K562 (cell line): ENCODE data around the gene PITPNB. TPM values are rescaled to one million over a fixed set of nuclear protein-coding genes. Genes with fewer than 3 reads are reported as not detected.

Experiments used
- ATAC-seq: fragments of 200-7000 bp; cut with Tn5 transposase; 3 replicates; pipeline ENCODE4 v1.9.1; 2020; ENCODE audit warnings: moderate library complexity
- BruUV-seq: library from RNA; stranded (reverse); fragments of 400-500 nt; replicated peaks from 2 replicates; lab custom pipeline; 2021; lab: Mats Ljungman, UMichigan
- CTCF ChIA-PET: fragments of 300-600 bp; formaldehyde crosslinking; extraction: SDS; loops from one replicate; lab custom pipeline; 2021; ENCODE audit warnings: low intra/inter-chr PET ratio; lab: Yijun Ruan, JAX
- POLR2A ChIA-PET: fragments of 300-600, 350-650 bp; sonication (Branson Sonifier 250); formaldehyde crosslinking; extraction: SDS; loops from one replicate; lab custom pipeline; 2021; ENCODE audit warnings: antibody characterized with exemption, inconsistent platforms; lab: Yijun Ruan, JAX
- DNase-seq, 4 experiments: peaks; one replicate each; pipeline versions ENCODE4 v3.0.0 to v3.0.0-alpha.2; 2011 to 2018; ENCODE audit warnings: low spot score in 3 of 4, mixed read lengths in 3 of 4; ENCODE audit errors: extremely low read depth in 1 of 4
- FAIRE-seq: peaks from 2 replicates; lab custom pipeline; 2011; peaks lifted over from hg19 to GRCh38; lab: Jason Lieb, UNC
- H2AFZ ChIP-seq: 2 replicates; pipeline ENCODE4 v1.6.0; 2011; ENCODE audit warnings: low read depth, low read length, control low read depth, inconsistent platforms
- H3K27ac ChIP-seq: fragments of 200-600 bp; 3 replicates; pipeline ENCODE4 v1.8.0; 2011; ENCODE audit warnings: low read depth, mild to moderate bottlenecking, control low read depth, inconsistent platforms, low read length, moderate library complexity, mixed read lengths; ENCODE audit errors: extremely low read depth
- H3K27me3 ChIP-seq, 2 experiments: fragments of 300-600 bp in 1 of 2; 2 replicates in 1 of 2; 3 replicates in 1 of 2; pipeline versions ENCODE4 v1.6.0 to v1.8.0; 2011; ENCODE audit warnings: inconsistent platforms in 2 of 2, low read length in 2 of 2, mild to moderate bottlenecking in 1 of 2, mixed read lengths in 1 of 2, moderate library complexity in 1 of 2; ENCODE audit not compliant: control insufficient read depth in 2 of 2, insufficient read depth in 2 of 2
- H3K36me3 ChIP-seq: fragments of 300-600 bp; 3 replicates; pipeline ENCODE4 v1.8.0; 2011; ENCODE audit warnings: mild to moderate bottlenecking, low read length, inconsistent platforms; ENCODE audit not compliant: control insufficient read depth, insufficient read depth
- H3K4me1 ChIP-seq, 2 experiments: fragments of 200-600 bp in 1 of 2; replicated peaks in 1 of 2; 2 replicates in 1 of 2; 3 replicates in 1 of 2; pipeline versions ENCODE4 v1.5.1 to v1.8.0; 2011; ENCODE audit warnings: inconsistent platforms in 2 of 2, low read length in 2 of 2, mild to moderate bottlenecking in 1 of 2, mixed read lengths in 1 of 2, moderate library complexity in 1 of 2; ENCODE audit not compliant: control insufficient read depth in 2 of 2, insufficient read depth in 2 of 2
- H3K4me2 ChIP-seq: 2 replicates; pipeline ENCODE4 v1.6.1; 2011; ENCODE audit warnings: low read length, control low read depth, inconsistent platforms, mixed read lengths; ENCODE audit not compliant: insufficient read depth
- H3K4me3 ChIP-seq: fragments of 200-600 bp; sonication (generic), shearing (Covaris generic); 2 replicates; pipeline ENCODE4 v1.5.1; 2016; ENCODE audit warnings: control low read depth, inconsistent platforms
- H3K79me2 ChIP-seq: fragments of 200-600 bp; 3 replicates; pipeline ENCODE4 v1.8.0; 2011; ENCODE audit warnings: low read length, inconsistent platforms; ENCODE audit not compliant: control insufficient read depth, insufficient read depth
- H3K9ac ChIP-seq, 2 experiments: 2 replicates each; pipeline versions ENCODE4 v1.6.0 to v1.6.1; 2011; ENCODE audit warnings: low read depth in 2 of 2, low read length in 2 of 2, control low read depth in 1 of 2, inconsistent platforms in 1 of 2, mild to moderate bottlenecking in 1 of 2, mixed read lengths in 1 of 2; ENCODE audit not compliant: insufficient read depth in 1 of 2
- H3K9me1 ChIP-seq: one replicate; pipeline ENCODE4 v1.6.0; 2011; ENCODE audit warnings: inconsistent platforms, mild to moderate bottlenecking, low read length, moderate library complexity; ENCODE audit not compliant: control insufficient read depth, insufficient read depth
- H3K9me3 ChIP-seq: replicated peaks from 2 replicates; pipeline ENCODE4 v1.5.1; 2011; ENCODE audit warnings: low read depth, low read length, inconsistent platforms; ENCODE audit not compliant: control insufficient read depth, insufficient read depth
- H4K20me1 ChIP-seq: replicated peaks from 2 replicates; pipeline ENCODE4 v1.6.1; 2011; ENCODE audit warnings: low read length, inconsistent platforms, mixed read lengths; ENCODE audit not compliant: control insufficient read depth, insufficient read depth
- CREB1 ChIP-seq, 2 experiments: sonication (generic) in 1 of 2; formaldehyde crosslinking in 1 of 2; IDR thresholded peaks; 2 replicates each; pipeline versions ENCODE4 v1.6.1 to v1.8.0; 2012 to 2022; ENCODE audit warnings: inconsistent platforms in 1 of 2, mild to moderate bottlenecking in 1 of 2, missing genetic modification reagents in 1 of 2, moderate library complexity in 1 of 2
- HSF4 ChIP-seq: fragments of 250-450 bp; sonication (Bioruptor Pico); IDR thresholded peaks from 2 replicates; pipeline ENCODE4 v2.1.2; 2022; ENCODE audit warnings: mild to moderate bottlenecking, moderate library complexity, borderline replicate concordance
- NFRKB ChIP-seq: fragments of 450-650 bp; IDR thresholded peaks from 2 replicates; pipeline ENCODE4 v1.6.1; 2016; ENCODE audit warnings: low read depth
- RBM39 ChIP-seq: fragments of 200-400 bp; formaldehyde crosslinking; optimal IDR thresholded peaks from 2 replicates; pipeline ENCODE3; 2018; ENCODE audit warnings: low read depth, low read length
- STAT5A ChIP-seq: IDR thresholded peaks from 2 replicates; pipeline ENCODE4 v1.6.1; 2012; ENCODE audit warnings: low read length, inconsistent platforms, borderline replicate concordance
- TCFL5 ChIP-seq: fragments of 250-450 bp; sonication (Bioruptor Pico); conservative IDR thresholded peaks from 2 replicates; pipeline ENCODE4 v1.6.1; 2021; ENCODE audit warnings: mild to moderate bottlenecking, moderate library complexity, matching md5 sums
- WGBS: fragments of 100-300 bp; shearing (Covaris generic); methylation state at CpG from one replicate; pipeline ENCODE4 v1.1.6; 2016; ENCODE audit warnings: low coverage, mixed read lengths; ENCODE audit not compliant: insufficient coverage; ENCODE audit errors: missing lambda C conversion rate; 5-methylcytosine and 5-hydroxymethylcytosine counted together
- in situ Hi-C: fragments of 300-500 bp; cut with MboI; formaldehyde crosslinking; loops from 4 replicates; pipeline ENCODE4 v1.15.0; 2018; ENCODE audit warnings: inconsistent platforms, mixed read lengths
- intact Hi-C: fragments of 100-400 bp; cut with micrococcal nuclease; formaldehyde crosslinking; loops from 2 replicates; pipeline ENCODE4 v1.14.2; 2022
- polyA plus RNA-seq, 8 experiments: library from polyadenylated mRNA; depleted of rRNA in 4 of 8; stranded (reverse) in 5 of 8; unstranded in 3 of 8; fragments of >200 nt; fragmentation: Nextera tagmentation in 2 of 8; fragmentation: Illumina TruSeq in 1 of 8; extraction: Ambion mirVana in 2 of 8; extraction: Trizol in 1 of 8; gene quantifications; 2 replicates each; pipeline versions ENCODE4 v1.2.1 to v1.2.3, GENCODE V29; 2011 to 2014; ENCODE audit warnings: inconsistent platforms in 1 of 8, missing spikeins in 1 of 8
- total RNA-seq, 7 experiments: library from RNA; depleted of rRNA in 6 of 7; stranded (reverse); fragments of >200 nt in 6 of 7; fragmentation: Illumina TruSeq in 2 of 7; extraction: Trizol in 2 of 7; gene quantifications; 2 replicates each; pipeline versions ENCODE4 v1.2.1 to v1.2.3, GENCODE V29; 2011 to 2021; ENCODE audit warnings: low replicate concordance in 1 of 7
- TF ChIP-seq, protein P1 (sequence below): fragments of 250-450 bp; sonication (Bioruptor Pico); IDR thresholded peaks from 2 replicates; pipeline ENCODE4 v1.4.0; 2020

Gene PITPNB
- total and polyA plus RNA-seq, 9 of the 15 experiments (the other 6 are each of a cell fraction or from before 2014, with no cell fraction given), result 13.1 to 52.4 (median 34.7) TPM

DNA sequence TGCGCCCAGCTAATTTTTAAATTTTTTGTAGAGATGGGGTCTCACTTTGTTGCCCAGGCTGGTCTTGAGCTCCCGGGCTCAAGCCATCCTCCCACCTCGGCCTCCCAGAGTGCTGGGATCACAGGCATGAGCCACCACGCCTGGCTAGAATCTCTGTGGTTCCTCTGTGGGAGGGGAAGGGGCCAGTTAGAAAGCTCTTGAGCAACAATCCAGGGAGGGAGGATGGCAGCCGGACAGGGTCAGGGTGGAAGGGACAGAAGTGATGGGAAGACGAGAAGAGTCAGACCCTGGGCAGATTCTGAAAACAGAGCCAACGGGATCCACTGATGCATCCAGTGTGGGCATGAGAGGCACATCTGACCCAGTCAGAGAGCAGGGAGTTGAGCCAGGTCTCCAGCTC is 78.6 kb downstream of the PITPNB start:
- no peak overlapping the region for H2AFZ ChIP-seq
- H3K9ac ChIP-seq, result no peak overlapping the region
- no peaks in the 10 kb centered on the region for H4K20me1 ChIP-seq
- no peaks in the 10 kb centered on the region for H3K27me3 ChIP-seq
- FAIRE-seq (no peak), DNase-seq (no peak)
- in situ Hi-C loops, result no loop called here
- TF ChIP-seq TCFL5 (CRISPR knock-in tag) (no peak), STAT5A (no peak), RBM39 (no peak), CREB1 (IDR thresholded peaks at IDR 0.05) (no peak), CREB1 (CRISPR knock-in tag; IDR thresholded peaks at IDR 0.05) (no peak), HSF4 (CRISPR knock-in tag) (no peak), NFRKB (no peak)
- TF ChIP-seq, protein P1, sequence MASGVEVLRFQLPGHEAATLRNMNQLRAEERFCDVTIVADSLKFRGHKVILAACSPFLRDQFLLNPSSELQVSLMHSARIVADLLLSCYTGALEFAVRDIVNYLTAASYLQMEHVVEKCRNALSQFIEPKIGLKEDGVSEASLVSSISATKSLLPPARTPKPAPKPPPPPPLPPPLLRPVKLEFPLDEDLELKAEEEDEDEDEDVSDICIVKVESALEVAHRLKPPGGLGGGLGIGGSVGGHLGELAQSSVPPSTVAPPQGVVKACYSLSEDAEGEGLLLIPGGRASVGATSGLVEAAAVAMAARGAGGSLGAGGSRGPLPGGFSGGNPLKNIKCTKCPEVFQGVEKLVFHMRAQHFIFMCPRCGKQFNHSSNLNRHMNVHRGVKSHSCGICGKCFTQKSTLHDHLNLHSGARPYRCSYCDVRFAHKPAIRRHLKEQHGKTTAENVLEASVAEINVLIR (CRISPR knock-in tag), result no peak
- TF ChIP-seq, all 486 proteins: peak for 0
- CTCF ChIA-PET, result no interaction called here
- H3K4me2 ChIP-seq, result no peak overlapping the region
- ATAC-seq, result no peak
- 69% methylated on average over 5 of the region's 7 CpGs for WGBS
- no peak overlapping the region for H3K4me3 ChIP-seq
- H3K36me3 ChIP-seq, result no peaks in the 10 kb centered on the region
- no peaks in the 10 kb centered on the region for H3K9me3 ChIP-seq
- H3K79me2 ChIP-seq, result no peaks in the 10 kb centered on the region
- intact Hi-C loops, result no loop called here
- peaks cover 8 to 12% of the 10 kb centered on the region in 2 experiments; a peak in 4 of 5 replicates for H3K4me1 ChIP-seq
- H3K9me1 ChIP-seq, result peaks cover 2% of the 10 kb centered on the region
- H3K27ac ChIP-seq, result no peak overlapping the region
- POLR2A ChIA-PET, result no interaction called here
- no TSS peak for BruUV-seq
